KMS-11 (cell line): Measurements from ENCODE around the gene NKX1-2.

Experiments
- H2AFZ ChIP-seq: fragments of 200-600 bp; sonication (generic); 2 replicates; pipeline ENCODE4 v1.6.1; 2016; ENCODE audit warnings: antibody characterized with exemption, mixed run types, low read depth
- H3K27ac ChIP-seq: fragments of 200-600 bp; sonication (generic); 2 replicates; pipeline ENCODE4 v1.6.1; 2016; ENCODE audit warnings: mild to moderate bottlenecking, mixed run types
- H3K27me3 ChIP-seq: fragments of 200-600 bp; sonication (generic); 2 replicates; pipeline ENCODE4 v1.6.1; 2017; ENCODE audit warnings: mild to moderate bottlenecking, low read depth, mixed run types, moderate library complexity; ENCODE audit not compliant: insufficient read depth
- H3K36me3 ChIP-seq: fragments of 200-600 bp; sonication (generic); 2 replicates; pipeline ENCODE4 v1.6.1; 2017; ENCODE audit warnings: mild to moderate bottlenecking, mixed run types; ENCODE audit not compliant: insufficient read depth
- H3K4me1 ChIP-seq: fragments of 200-600 bp; sonication (generic); 2 replicates; pipeline ENCODE4 v1.6.1; 2016; ENCODE audit warnings: mild to moderate bottlenecking, low read depth, mixed run types; ENCODE audit not compliant: poor library complexity, severe bottlenecking
- H3K4me2 ChIP-seq: fragments of 200-600 bp; sonication (generic); 2 replicates; pipeline ENCODE4 v1.7.0; 2016; ENCODE audit warnings: mild to moderate bottlenecking, mixed run types
- H3K4me3 ChIP-seq: fragments of 200-600 bp; sonication (generic); IDR thresholded peaks from 2 replicates; pipeline ENCODE4 v1.6.1; 2017; ENCODE audit warnings: low read depth, low read length, mixed read lengths; ENCODE audit not compliant: insufficient read depth
- H3K79me2 ChIP-seq: fragments of 200-600 bp; sonication (generic); 2 replicates; pipeline ENCODE4 v1.6.1; 2016; ENCODE audit warnings: low read depth, mixed run types; ENCODE audit not compliant: insufficient read depth
- H3K9ac ChIP-seq: fragments of 200-600 bp; sonication (generic); 2 replicates; pipeline ENCODE4 v1.6.1; 2016; ENCODE audit warnings: mild to moderate bottlenecking, mixed run types
- H4K20me1 ChIP-seq: fragments of 200-600 bp; sonication (generic); 2 replicates; pipeline ENCODE4 v1.6.1; 2016; ENCODE audit warnings: mild to moderate bottlenecking, mixed run types; ENCODE audit not compliant: insufficient read depth
- CTCF ChIP-seq: fragments of 200-600 bp; sonication (generic); conservative IDR thresholded peaks from 2 replicates; pipeline ENCODE4 v1.6.1; 2017; ENCODE audit warnings: low read depth, mild to moderate bottlenecking, antibody characterized with exemption, low read length, moderate library complexity, mixed read lengths

Gene NKX1-2

GRCh38 chr10:124414076-124414475 is 35.8 kb downstream of the NKX1-2 start:
- no peaks in the 10 kb centered on the region for H3K27me3 ChIP-seq
- no peaks in the 10 kb centered on the region for H4K20me1 ChIP-seq
- no peak overlapping the region for H3K9ac ChIP-seq
- TF ChIP-seq CTCF, result no peak
- H3K27ac ChIP-seq, result no peak overlapping the region
- no peak overlapping the region for H2AFZ ChIP-seq
- no peaks in the 10 kb centered on the region for H3K36me3 ChIP-seq
- no peak overlapping the region for H3K4me2 ChIP-seq
- peaks cover 15% of the 10 kb centered on the region for H3K4me1 ChIP-seq
- H3K79me2 ChIP-seq, result peaks cover 35% of the 10 kb centered on the region
- H3K4me3 ChIP-seq, result no peak overlapping the region

- Histone ChIP-seq H2AFZ (no peak overlapping the region), H4K20me1 (no peaks in the 10 kb centered on the region), H3K27me3 (no peaks in the 10 kb centered on the region), H3K27ac (no peak overlapping the region), H3K9ac (no peak overlapping the region), H3K4me1 (peaks cover under 1% of the 10 kb centered on the region), H3K36me3 (0 out of 2 replicates have a peak, but pooled peaks cover 2% of the 10 kb centered on the region), H3K4me2 (no peak overlapping the region), H3K4me3 (no peak overlapping the region), H3K79me2 (peaks cover 14% of the 10 kb centered on the region; the same call in 1 of the 2 replicates)
- TF ChIP-seq CTCF, result no peak
Measured at GRCh38 chr10:124409696-124410095, 40.1 kb downstream of the NKX1-2 start.

- H3K9ac ChIP-seq, result no peak overlapping the region
- peaks cover 14% of the 10 kb centered on the region for H3K4me1 ChIP-seq
- no peak overlapping the region for H3K4me3 ChIP-seq
- no peaks in the 10 kb centered on the region for H3K27me3 ChIP-seq
- peaks cover 8% of the 10 kb centered on the region; the same call in 1 of the 2 replicates for H3K36me3 ChIP-seq
- no peak overlapping the region for H3K4me2 ChIP-seq
- no peak for TF ChIP-seq CTCF
- H4K20me1 ChIP-seq, result no peaks in the 10 kb centered on the region
- H2AFZ ChIP-seq, result no peak overlapping the region
- H3K79me2 ChIP-seq, result peaks cover 2% of the 10 kb centered on the region; the same call in 1 of the 2 replicates
- H3K27ac ChIP-seq, result no peak overlapping the region
Measured at GRCh38 chr10:124408357-124408756, 41.5 kb downstream of the NKX1-2 start.

GRCh38 chr10:124407456-124407855 is 42.4 kb downstream of the NKX1-2 start:
- Histone ChIP-seq H3K4me2 (no peak overlapping the region), H3K27ac (no peak overlapping the region), H3K4me3 (no peak overlapping the region), H3K4me1 (peaks cover 21% of the 10 kb centered on the region), H3K9ac (no peak overlapping the region), H3K36me3 (peaks cover 8% of the 10 kb centered on the region; the same call in 1 of the 2 replicates), H3K79me2 (no peaks in the 10 kb centered on the region), H2AFZ (no peak overlapping the region), H4K20me1 (no peaks in the 10 kb centered on the region), H3K27me3 (no peaks in the 10 kb centered on the region)
- no peak for TF ChIP-seq CTCF
